ENCODE data around the gene NCOR2. TPM values are rescaled to one million over a fixed set of nuclear protein-coding genes. Genes with fewer than 3 reads are reported as not detected.
A peak's percentile ranks its signal among the peaks of the same experiment; 100 is the strongest.

Gene NCOR2
- total RNA-seq, 1 donor from 2014 or later, result 60.3 TPM

GRCh38 chr12:124542021-124542949 lies 25.1 kb downstream of the NCOR2 start:
- ATAC-seq, result no peak

- ATAC-seq, result no peak
Observed at GRCh38 chr12:124541322-124541721, 26.1 kb downstream of the NCOR2 start.

GRCh38 chr12:124539084-124540041 lies 28.0 kb downstream of the NCOR2 start:
- no peak for ATAC-seq

GRCh38 chr12:124538194-124539082 lies 29.0 kb downstream of the NCOR2 start:
- no peak for ATAC-seq

- peak; percentile 8 for ATAC-seq
Observed at GRCh38 chr12:124537525-124538193, 29.8 kb downstream of the NCOR2 start.

DNA sequence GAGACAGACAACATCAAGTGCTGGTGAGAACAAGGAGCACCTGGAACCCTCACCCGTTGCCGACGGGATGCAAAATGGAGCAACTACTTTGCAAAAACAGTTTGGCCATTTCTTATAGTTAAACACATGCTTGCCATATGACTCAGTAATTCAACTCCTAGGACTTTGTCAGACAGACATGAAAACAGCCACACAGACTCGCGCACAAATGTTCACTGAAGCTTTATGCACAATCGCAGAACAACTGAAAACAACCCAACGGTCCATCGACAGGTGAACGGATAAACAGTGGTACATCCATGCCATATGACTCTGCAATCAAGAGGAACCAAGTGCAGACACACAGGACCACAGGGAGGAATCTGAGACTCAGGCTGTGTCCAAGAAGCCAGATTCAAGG lies 30.8 kb downstream of the NCOR2 start:
- no peak for ATAC-seq

DNA sequence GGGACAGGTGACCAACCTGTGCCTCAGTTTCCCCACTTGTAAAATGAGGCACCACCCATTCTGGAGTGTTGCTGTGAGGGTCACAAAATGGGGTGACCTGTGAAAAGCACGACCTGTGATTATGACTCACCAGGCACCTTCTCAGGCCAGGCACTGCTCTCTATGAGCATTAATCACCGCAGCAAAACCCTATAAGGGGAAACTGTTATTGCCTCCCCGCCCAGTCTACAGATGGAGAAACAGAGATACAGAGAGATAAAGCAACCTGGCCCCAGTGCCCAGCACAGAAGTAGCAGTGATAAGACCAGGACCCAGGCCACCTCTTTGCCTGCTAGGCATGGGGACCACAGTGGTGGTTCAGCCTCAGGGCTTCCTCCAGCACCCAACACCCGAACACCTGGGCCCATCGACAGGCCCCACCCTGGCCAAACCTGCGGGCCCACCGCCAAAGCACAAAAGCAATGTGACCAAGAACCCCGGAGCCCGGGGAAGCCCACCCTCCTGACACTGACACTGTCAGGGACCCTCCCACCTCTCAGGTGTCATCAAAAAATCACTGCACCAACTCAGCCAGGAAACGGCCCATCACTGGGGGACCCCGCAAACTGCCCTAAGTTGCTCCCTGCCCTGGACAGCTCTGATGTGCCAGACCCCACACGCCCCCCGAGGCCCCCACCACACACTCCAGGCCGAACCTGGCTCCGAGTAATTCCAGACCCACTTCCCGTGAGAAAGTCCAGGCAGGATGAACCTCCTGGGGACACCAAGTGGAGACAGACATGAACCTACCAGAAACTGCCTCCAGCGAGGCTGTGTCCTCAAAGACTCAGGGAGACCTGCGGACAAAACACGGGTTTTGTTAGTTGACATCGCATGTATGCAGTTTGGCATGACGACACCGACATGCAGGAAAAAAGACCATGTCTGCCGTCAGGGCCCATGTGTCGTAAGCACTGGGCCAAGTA lies 32.4 kb downstream of the NCOR2 start:
- ATAC-seq, result no peak

DNA sequence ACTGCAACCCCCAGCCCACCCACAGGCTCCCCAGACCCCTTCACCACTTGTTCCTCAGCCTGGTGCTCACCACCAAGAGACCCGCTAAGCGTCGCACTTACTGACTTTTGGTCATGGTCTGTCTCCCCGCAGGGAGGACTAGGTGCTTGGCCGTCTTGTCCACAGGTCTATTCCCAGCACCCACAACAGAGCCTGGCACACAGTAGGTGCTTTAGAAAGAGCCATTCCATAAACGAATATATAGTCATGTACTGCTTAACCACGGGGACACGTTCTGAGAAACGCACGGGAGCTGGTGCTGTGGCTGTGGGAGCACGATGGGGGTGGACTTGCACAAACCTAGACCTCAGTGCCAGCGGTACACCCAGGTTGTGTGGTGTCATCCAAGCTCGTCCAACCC lies 34.0 kb downstream of the NCOR2 start:
- ATAC-seq, result no peak

DNA sequence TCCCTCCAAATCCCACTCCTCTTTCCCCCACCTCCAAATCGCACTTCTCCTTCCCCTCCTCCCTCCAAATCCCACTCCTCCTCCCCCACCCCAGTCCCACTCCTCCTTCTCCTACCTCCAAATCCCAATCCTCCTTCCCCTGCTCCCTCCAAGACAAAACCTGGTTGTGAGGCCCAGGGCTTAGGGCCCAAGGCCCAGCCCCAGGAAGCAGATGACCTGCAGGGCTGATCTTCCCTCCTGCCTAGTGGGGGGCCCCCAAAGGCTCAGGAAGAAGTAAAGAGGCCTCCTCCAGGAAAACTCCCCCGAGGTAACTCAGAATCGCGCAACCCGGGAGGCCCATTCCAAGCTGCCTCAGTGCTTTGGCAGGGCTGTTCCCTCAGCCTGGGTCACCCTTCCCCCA lies 34.4 kb downstream of the NCOR2 start:
- no peak for ATAC-seq

DNA sequence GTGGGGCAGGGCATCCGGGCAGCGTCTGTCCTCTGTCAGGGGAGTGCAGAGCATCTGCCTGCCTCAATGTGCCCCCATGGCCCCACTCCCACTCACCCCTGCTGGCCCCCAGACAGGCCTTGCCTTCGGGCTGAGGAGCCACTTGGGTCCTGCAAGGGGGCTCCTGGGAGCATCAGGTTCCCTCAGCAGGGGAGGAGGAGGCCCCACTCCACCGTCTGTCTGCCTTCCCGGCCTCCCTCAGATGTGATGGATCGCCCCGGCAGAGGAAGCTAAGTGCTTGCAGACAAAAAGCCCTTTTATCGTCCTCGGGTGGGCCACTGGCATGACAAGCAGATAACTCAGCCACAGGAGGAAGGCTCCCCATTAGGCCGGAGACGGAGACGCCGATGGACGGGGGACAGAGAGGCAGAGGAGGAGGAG lies 35.1 kb downstream of the NCOR2 start:
- ATAC-seq, result no peak

GRCh38 chr12:124531906-124532305 lies 35.5 kb downstream of the NCOR2 start:
- ATAC-seq, result no peak

DNA sequence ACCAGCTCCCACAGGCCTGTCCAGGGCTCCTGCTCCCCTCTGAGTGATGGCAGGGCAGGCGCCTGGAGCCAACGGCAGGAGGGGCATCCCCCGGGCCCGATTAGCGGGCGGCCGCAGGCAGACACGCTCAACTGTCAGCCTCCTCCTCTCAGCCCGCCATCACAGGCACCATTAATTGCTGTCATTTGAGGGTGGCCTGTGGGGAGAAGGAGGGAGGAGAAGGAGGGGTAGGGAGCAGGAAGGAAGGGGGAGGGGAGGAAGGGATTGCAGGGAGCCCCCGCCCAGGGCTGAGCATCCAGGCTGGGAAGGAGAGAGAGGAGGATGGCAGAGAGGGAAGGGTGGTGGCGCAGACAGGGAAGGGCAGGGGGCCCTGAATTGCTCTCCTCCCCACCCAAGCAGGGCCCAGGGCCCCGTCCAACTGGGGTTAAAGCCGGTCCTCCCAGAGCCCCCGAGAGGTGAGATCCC lies 36.1 kb downstream of the NCOR2 start:
- no peak for ATAC-seq

- ATAC-seq, result no peak
Observed at GRCh38 chr12:124530637-124531263, 36.7 kb downstream of the NCOR2 start.

DNA sequence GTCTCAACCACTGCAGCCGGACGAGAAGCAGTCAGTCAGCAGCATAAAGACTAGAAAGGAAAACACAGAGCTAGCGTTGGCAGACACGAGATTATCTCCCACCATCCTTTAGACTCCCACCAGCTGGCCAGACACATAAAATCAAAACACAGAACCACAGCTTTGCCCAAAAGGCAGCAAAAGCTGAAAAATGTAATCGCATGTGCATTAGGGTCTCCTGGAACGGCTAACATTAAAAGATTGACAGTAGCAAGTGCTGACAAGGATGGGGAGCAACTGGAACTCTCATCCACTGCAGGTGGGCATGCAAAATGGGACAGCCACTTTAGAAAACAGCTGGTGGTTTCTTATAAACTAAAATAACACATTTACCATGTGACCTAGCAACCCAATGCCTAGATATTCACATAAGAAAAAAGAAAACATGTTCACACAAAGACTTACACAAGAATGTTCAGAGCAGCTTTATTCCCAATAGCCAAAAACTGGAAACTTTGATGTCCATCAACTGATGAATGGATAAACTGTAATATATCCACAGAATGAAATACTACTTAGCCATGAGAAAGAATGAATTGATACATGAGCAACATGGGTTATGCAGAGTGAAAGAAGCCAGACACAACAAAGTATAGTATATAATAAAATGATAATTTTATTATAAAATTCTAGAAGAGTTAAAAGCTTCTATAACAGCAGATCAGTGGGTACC lies 37.7 kb downstream of the NCOR2 start:
- ATAC-seq, result no peak

- ATAC-seq, result no peak
Observed at GRCh38 chr12:124527861-124528561, 39.4 kb downstream of the NCOR2 start.

GRCh38 chr12:124525927-124526692 lies 41.3 kb downstream of the NCOR2 start:
- no peak for ATAC-seq

- ATAC-seq, result no peak
Observed at GRCh38 chr12:124525455-124525854, 42.0 kb downstream of the NCOR2 start.
